HEK293T (cell line): ENCODE results near the gene TBC1D22A.

Source experiments
- ARNT ChIP-seq: fragments of 450-650 bp; IDR thresholded peaks from 2 replicates; pipeline ENCODE4 v1.6.1; 2017; ENCODE audit warnings: mild to moderate bottlenecking
- BHLHE40 ChIP-seq: fragments of 450-650 bp; IDR thresholded peaks from 2 replicates; pipeline ENCODE4 v1.6.1; 2016; ENCODE audit warnings: mild to moderate bottlenecking, moderate library complexity, borderline replicate concordance
- CTBP1 ChIP-seq: fragments of 450-650 bp; IDR thresholded peaks from 2 replicates; pipeline ENCODE4 v1.6.1; 2016; ENCODE audit warnings: borderline replicate concordance
- ELF4 ChIP-seq: fragments of 450-650 bp; IDR thresholded peaks from 2 replicates; pipeline ENCODE4 v1.6.1; 2017; ENCODE audit warnings: antibody characterized with exemption
- FOXK2 ChIP-seq: fragments of 450-650 bp; IDR thresholded peaks from 2 replicates; pipeline ENCODE4 v1.6.1; 2016; ENCODE audit warnings: mild to moderate bottlenecking
- FOXM1 ChIP-seq: fragments of 450-650 bp; IDR thresholded peaks from 2 replicates; pipeline ENCODE4 v1.6.1; 2017; ENCODE audit warnings: mild to moderate bottlenecking, borderline replicate concordance
- HDGF ChIP-seq: fragments of 450-650 bp; IDR thresholded peaks from 2 replicates; pipeline ENCODE4 v1.6.1; 2017; ENCODE audit warnings: antibody characterized with exemption, borderline replicate concordance
- L3MBTL2 ChIP-seq: fragments of 450-650 bp; conservative IDR thresholded peaks from 2 replicates; pipeline ENCODE4 v1.6.1; 2016; ENCODE audit warnings: mild to moderate bottlenecking
- NFRKB ChIP-seq: fragments of 450-650 bp; IDR thresholded peaks from 2 replicates; pipeline ENCODE4 v1.6.1; 2016; ENCODE audit warnings: mild to moderate bottlenecking, moderate library complexity
- SP1 ChIP-seq: fragments of 450-650 bp; IDR thresholded peaks from 2 replicates; pipeline ENCODE4 v1.6.1; 2017
- SUZ12 ChIP-seq: fragments of 450-650 bp; IDR thresholded peaks from 2 replicates; pipeline ENCODE4 v1.6.1; 2016; ENCODE audit warnings: mild to moderate bottlenecking
- TARDBP ChIP-seq: fragments of 450-650 bp; IDR thresholded peaks from 2 replicates; pipeline ENCODE4 v1.6.1; 2016
- ZNF384 ChIP-seq: fragments of 450-650 bp; IDR thresholded peaks from 2 replicates; pipeline ENCODE4 v1.6.1; 2016
- TF ChIP-seq, protein P1 (sequence below): fragments of 450-650 bp; IDR thresholded peaks from 2 replicates; pipeline ENCODE4 v1.6.1; 2016

- TF ChIP-seq L3MBTL2 (no peak), FOXM1 (no peak), ARNT (no peak), CTBP1 (no peak), ELF4 (no peak), TARDBP (no peak), FOXK2 (no peak), SP1 (no peak), ZNF384 (no peak), HDGF (no peak), SUZ12 (no peak), NFRKB (no peak), BHLHE40 (no peak)
- TF ChIP-seq, protein P1, sequence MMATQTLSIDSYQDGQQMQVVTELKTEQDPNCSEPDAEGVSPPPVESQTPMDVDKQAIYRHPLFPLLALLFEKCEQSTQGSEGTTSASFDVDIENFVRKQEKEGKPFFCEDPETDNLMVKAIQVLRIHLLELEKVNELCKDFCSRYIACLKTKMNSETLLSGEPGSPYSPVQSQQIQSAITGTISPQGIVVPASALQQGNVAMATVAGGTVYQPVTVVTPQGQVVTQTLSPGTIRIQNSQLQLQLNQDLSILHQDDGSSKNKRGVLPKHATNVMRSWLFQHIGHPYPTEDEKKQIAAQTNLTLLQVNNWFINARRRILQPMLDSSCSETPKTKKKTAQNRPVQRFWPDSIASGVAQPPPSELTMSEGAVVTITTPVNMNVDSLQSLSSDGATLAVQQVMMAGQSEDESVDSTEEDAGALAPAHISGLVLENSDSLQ: no peak
These were observed 254.2 kb downstream of the TBC1D22A start for GRCh38 chr22:47016631-47017030.
